NCI-H2029 treated with DMSO at 0.1 percent for 48 hours (cell line): ENCODE results near the gene GPR153.

Source experiments
- DNase-seq: peaks from one replicate; lab custom pipeline; 2025; lab: John Stamatoyannopoulos, UW

The GPR153 gene

GRCh38 chr1:6200188-6200809 lies 60.6 kb downstream of the GPR153 start:
- no peak for DNase-seq

DNA sequence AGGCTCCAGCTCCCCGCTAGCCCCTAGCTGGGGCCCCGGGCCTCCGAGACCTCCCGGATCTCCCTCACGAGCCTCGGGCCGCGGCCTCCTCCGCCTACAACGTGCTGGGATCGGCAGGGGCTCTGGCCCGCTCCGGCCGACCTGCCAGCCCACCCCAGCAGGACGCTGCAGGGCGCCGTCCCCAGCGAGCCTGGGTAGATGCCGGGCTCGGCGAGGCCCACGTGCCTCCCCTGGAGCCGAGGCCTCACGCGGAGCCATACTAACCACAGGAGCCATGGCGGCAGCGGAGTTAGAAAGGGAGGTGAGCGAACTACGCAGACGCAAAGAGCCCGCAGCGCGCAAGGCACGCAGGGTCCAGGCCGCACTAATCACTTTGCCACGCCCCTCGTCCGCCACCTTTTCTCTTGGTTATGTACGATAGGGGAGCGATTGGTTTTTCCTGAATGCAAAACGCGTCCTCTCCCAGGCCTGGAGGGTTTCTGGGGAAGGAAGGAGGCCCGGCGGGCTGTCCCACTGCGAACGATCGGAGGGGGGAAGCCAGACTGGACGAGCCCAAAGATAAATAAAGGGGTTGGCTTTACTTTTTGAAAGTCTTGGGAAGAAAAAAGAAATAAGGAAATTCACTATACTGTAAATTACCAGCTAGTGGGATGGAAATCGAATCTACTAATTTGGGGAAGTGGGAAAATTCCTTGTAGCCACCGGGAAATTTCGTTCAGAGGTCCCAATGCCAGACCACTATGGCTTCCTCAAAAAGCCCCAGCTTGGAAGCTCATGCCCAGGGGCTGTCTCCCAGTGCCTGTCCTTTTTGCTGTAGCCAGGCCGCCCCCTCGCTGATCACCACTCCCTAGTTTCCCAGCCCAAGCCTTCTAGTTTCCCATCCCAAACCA lies 61.4 kb downstream of the GPR153 start, which contains the start of gene RPL22:
TSS of gene RPL22 (minus strand) at position 298 of the 890 bp plus-strand sequence. CDS start at position 276, 22 bp downstream.
- peak; percentile 97 for DNase-seq

DNA sequence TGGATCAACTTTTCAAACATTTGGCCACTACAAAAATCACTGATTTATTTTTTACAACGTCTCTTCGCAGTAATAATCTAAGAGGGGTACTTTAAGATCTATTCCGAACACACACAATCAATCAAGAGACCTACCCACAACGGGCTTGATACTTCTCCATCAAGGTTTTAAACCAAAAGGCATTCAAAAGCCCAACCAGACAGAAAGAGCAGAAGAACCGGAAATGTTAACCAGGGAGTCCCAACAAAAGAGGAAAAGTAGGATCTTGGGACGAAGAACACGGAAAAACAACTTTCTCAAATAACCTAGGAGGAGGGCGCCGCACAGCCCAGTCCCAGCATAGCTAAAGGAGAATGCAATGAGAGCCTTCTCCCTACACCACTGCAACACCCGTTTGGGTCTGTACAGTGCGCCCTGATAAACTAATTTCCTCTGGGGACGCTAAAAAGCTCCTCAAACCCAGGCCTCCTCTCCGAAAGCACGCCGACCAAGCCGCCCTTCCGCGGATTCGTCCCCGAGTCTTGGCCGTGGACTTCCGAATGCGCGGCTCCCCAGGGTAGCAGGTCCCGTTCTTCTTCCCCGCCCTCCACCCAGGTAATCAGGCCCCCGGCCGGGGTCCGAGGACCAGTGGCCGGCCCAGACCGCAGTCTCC lies 62.1 kb downstream of the GPR153 start:
- DNase-seq, result no peak

DNA sequence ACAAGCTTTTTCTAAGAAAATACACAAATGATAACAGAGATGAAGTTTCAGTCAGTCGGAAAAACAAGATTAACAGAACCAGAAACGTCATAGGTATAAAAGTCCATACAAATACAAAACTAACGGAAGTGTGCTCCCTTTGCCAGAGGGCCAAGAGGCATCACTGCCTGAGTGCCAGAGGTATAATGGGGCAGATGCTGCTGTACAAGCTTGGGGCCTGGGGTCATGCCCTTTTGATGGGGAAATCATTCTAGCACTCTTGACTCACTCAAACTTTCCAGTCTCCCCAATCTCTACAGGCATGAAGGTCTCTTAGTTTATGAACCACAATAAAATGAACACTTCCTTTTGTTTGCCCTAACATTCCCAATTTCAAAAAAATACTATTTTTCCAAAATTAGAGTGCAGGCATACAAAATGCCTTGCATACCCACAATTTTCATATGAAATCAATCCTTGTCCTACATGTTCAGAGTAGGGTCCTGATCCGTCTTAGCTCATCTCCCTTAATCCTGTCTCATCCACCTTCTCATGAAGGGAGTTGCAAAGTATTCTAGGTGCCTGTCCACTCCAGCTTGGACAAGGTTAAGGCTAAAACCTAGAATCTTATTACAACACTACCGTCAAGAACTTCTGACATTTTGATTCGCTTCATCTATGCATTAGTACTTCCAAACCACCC lies 63.0 kb downstream of the GPR153 start:
- DNase-seq, result no peak
